SU-DHL-6 (cell line): ENCODE results near the gene MAFF.

ENCODE experiments used
- EZH2phosphoT487 ChIP-seq: fragments of 200-600 bp; sonication (generic), shearing (Covaris generic); conservative IDR thresholded peaks from 2 replicates; pipeline ENCODE4 v1.6.1; 2018; ENCODE audit warnings: mild to moderate bottlenecking, antibody characterized with exemption, low read length, moderate library complexity, mixed read lengths
- TF ChIP-seq, protein P1 (sequence below): fragments of 200-600 bp; sonication (generic); IDR thresholded peaks from one replicate; pipeline ENCODE4 v1.5.1; 2017; ENCODE audit warnings: antibody characterized with exemption, mild to moderate bottlenecking, low read length, moderate library complexity; ENCODE audit not compliant: insufficient read depth, poor library complexity, severe bottlenecking

DNA sequence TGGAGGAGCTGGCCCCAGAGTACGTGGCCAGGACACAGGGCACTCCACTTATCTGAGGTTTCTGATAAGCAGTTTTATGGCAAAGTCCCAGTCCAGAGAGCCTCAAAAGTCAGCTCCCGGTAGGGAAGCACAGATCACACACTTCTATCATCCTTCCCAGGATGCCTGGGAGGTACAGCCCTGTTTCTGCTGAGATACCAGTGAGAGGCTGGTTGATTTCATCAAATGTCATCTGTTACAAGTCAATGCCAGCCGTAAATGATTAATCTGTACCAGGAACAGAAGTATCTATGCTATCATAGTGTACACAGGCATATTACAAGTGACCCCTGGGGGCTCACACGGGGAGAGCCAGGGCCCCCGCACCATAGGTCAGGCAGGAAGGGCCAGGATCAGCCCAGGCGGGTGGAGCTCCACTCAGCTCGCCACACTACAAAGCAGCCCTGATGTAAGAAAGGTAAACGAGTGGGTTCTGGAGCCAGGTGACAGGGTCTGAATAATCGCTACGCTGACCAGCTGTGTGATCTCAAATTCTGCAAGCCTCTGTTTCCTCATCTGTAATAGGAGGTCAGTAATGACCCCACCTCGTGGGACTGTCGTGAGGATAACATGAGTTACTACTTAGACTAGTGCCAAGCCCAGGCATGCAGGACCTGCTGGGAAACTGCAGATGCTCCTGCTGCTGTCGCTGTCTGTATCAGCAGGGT lies 37.8 kb upstream of the MAFF start:
- TF ChIP-seq EZH2phosphoT487: no peak
- TF ChIP-seq, protein P1, sequence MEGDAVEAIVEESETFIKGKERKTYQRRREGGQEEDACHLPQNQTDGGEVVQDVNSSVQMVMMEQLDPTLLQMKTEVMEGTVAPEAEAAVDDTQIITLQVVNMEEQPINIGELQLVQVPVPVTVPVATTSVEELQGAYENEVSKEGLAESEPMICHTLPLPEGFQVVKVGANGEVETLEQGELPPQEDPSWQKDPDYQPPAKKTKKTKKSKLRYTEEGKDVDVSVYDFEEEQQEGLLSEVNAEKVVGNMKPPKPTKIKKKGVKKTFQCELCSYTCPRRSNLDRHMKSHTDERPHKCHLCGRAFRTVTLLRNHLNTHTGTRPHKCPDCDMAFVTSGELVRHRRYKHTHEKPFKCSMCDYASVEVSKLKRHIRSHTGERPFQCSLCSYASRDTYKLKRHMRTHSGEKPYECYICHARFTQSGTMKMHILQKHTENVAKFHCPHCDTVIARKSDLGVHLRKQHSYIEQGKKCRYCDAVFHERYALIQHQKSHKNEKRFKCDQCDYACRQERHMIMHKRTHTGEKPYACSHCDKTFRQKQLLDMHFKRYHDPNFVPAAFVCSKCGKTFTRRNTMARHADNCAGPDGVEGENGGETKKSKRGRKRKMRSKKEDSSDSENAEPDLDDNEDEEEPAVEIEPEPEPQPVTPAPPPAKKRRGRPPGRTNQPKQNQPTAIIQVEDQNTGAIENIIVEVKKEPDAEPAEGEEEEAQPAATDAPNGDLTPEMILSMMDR: no peak
